Placental epithelial cell (primary cell): Measurements from ENCODE around the gene FASTK. TPM values are rescaled to one million over a fixed set of nuclear protein-coding genes. Genes with fewer than 3 reads are reported as not detected.

Source experiments
- total RNA-seq: library from RNA; depleted of rRNA; stranded (reverse); fragments of >200 nt; gene quantifications from 2 replicates; pipeline ENCODE4 v1.2.3, GENCODE V29; 2012

Gene FASTK
- 101 and 162 TPM in 2 replicates for total RNA-seq

DNA sequence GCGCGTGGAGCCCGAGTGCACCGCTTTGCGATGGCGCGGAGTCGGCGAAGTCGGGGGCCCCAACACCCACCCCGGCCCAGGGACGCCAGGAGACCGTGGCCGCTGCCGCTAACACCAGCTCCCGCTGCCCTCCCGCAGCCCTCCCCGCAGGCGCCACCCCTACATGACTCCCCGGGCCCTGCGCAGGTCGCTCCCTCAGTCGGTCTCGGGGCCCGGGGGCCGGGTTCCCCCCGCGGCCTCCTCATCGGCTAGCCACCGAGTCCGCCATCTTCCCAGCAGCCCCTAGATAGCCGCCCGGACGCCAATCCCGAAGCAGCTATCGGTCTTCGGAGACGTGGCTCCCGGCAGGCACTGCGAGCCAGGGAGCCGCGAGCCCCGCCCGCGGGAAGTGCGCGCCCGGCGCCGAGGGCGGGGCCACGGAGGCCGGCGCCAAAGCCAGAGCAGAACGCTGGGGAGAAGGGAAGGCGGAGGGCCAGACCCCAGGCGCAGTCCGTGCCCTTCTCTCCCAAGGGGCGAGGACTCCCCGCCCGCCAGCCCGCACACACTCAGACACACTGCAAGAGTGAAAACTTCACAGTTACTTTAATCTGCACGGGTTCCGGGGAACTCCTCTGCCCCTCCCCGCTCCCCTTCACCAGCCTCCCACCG is at the start of gene FASTK:
FASTK (minus strand) TSS at position 288 of the 648 bp plus-strand sequence; CDS start at position 245, 43 bp downstream.

DNA sequence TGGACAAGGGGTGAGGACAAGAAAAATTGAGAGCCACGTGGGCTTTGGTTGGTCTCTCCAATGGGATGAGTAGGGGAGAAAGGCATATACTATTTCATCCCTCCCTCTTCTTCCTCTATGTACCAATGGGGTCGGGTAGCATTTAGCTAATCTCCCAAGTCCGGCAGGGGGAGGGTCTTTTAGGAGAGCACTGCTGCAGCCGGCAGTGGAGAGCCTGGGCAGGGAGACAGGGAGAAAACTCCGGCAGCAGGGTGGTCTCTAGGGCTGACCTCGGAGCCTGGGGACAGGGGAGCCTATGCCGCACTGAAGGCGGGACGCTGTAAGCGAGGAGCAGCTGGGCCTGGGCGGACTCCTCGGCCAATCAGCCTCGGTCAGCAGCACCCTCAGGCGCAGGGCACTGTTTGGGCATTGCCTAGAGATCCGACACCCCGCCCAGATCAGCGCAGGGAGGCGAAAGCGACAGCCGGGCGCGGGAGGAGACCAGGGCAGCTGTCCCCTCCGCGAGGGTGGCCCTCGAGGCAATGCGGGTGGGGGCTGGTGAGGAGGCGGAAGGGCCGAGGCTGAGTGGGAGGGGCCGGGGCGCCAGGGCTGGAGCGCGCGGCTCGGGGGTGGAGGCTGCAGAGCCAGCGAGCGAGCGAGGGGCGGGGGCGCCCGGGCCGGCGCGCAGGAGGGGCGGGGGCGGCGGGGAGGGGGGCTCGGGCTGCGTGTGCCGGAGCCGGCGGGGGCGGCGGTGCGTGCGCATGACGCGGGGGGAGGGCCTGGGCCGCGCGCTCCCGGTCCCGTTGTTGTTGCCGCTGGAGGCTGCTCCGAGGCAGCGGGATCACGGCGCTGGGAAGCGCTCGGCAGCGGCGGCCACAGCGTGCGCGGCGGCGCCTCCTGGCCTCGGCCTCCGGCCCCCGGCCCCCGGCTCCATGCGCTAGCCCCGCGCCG is 5.3 kb upstream of the FASTK start, which contains the start of gene AGAP3:
AGAP3 (plus strand) TSS at position 785 of the 930 bp plus-strand sequence. CDS start 267 bp downstream, outside the sequence.

GRCh38 chr7:151083071-151083823 is 2.6 kb upstream of the FASTK start, which contains the start of gene TMUB1:
TMUB1 (minus strand) TSS chr7:151083493; CDS start chr7:151082563, 930 bp downstream.

DNA sequence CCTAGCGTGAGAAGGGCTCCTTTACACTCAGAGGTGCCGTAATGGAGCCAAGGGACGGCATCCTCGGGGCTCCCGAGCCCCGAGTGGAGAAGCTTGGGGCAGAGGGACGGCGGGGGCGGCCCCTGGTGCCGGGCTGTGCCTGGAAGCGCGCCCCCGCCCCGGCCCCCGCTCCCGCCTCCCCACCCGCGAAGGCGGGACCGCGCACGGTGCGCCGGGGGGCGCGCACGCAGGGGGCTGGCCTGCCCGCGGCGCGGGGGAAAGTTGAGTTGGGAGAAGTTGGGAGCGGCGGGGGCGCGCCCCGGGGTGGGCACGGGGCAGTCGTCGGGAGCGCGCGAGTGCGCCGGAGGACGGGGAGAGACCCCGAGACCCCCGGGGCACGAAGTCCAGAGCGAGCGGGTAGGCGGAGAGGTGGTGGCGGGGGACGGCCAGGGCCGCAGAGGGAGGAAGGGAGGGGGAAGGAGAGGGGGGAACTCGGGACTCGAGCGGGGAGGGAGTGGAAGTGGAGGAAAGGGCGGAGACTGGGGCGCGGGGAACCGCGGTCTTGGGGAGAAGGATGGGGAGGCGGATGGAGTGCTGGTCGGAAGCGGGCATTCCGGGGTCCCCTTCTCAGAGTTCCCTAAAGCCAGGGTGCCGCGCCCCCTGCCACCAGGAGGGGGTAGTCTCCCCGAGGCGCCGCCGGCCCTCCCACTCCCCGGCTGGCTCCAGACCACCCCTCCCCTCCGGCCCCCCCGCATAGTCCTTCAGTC is 21.1 kb downstream of the FASTK start, which contains the start of gene SLC4A2:
SLC4A2 (plus strand) TSS at position 223 of the 746 bp plus-strand sequence. CDS start 2,399 bp downstream, outside the sequence.

DNA sequence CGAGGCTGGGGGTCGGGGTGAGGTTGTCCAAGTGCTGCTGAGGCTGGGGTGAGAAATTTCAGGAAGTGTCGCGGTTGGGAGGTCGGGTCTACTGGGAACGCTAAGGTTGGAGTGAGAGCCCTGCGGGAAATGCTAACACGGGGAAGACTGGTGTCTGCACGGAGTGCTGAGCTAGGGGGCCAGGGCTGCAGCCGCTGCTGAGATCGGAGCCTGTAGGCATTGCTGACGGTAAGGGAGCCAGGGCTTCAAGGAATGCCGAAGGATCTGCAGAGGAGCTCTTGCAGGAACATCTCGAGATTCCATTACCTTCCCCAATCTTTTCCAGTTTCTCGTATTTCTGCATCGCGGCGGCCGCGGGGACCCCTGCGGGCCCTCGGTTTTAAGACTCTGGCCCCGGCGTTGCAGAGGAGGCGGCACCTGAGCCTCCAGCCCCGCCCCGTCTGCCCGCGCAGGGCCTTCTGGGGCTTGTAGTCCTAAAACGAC is 23.1 kb downstream of the FASTK start, which contains the start of gene CDK5:
CDK5 (minus strand) TSS at position 392 of the 483 bp plus-strand sequence; CDS start at position 343, 49 bp downstream.

GRCh38 chr7:151047976-151048815 is 32.4 kb downstream of the FASTK start, which contains the start of gene ASIC3:
ASIC3 (plus strand) TSS chr7:151048531; CDS start chr7:151048886, 355 bp downstream.

DNA sequence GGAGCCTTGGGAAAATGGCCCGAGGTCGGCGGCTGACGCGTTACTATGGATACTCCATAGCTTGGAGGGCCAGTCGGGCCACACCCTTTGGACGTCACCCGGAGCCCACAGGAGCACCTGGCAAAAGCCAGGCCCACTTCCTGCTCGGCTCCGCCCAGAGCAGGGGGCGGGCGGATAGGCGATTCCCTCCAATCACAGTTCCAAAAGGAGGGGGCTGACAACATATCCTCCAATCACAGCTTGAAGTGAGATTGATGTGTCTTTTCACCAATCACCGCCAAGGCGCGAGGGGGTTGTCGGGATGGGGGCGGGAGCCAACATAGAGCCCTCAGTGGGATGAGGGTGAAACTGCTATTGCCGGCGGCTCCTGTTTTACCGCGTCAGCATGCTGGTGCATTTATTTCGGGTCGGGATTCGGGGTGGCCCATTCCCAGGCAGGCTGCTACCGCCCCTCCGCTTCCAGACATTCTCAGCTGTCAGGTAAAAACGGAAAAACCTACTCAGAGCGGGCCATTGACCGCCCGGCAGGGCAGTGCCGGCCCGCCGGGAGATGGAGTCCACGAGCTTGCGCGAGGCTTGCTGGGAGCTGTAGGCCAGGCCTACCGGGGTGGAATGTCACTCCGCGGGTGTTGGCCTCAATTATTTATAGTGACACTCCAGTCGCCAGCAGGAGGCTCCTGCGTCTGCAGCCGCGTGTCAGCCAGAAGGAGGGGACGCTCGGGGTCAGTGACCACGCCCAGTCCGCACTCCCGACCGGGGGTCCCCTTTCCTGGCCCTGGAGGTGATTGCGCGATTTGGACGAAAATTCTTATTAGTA is 52.3 kb downstream of the FASTK start, which contains the start of gene ABCB8:
ABCB8 (plus strand) TSS at position 320 of the 817 bp plus-strand sequence; CDS start at position 386, 66 bp downstream.

Other genes starting within 250 kb of the FASTK start
- not detected in 2 replicates for gene AOC1, start 228.3 kb downstream of the FASTK start, total RNA-seq
- under 0.01 TPM in 2 replicates for gene KCNH2, start 102.5 kb downstream of the FASTK start, total RNA-seq
- gene NOS3, start 89.8 kb downstream of the FASTK start, total RNA-seq = 2.4 and 14.1 TPM in 2 replicates
- 6.5 and 20.0 TPM in 2 replicates for gene ATG9B, start 56.3 kb downstream of the FASTK start, total RNA-seq
- 34.9 and 78.1 TPM in 2 replicates for gene ABCB8, start 52.4 kb downstream of the FASTK start, total RNA-seq
- 0.22 and 1.2 TPM in 2 replicates for gene ASIC3, start 32.3 kb downstream of the FASTK start, total RNA-seq
- 16.1 and 27.9 TPM in 2 replicates for gene CDK5, start 22.9 kb downstream of the FASTK start, total RNA-seq
- 68.3 and 86.6 TPM in 2 replicates for gene SLC4A2, start 21.2 kb downstream of the FASTK start, total RNA-seq
- gene TMUB1, start 2.7 kb upstream of the FASTK start, total RNA-seq = 29.1 and 44.4 TPM in 2 replicates
- gene AGAP3, start 5.7 kb upstream of the FASTK start, total RNA-seq = 71.1 and 108 TPM in 2 replicates
- gene GBX1, start 86.9 kb upstream of the FASTK start, total RNA-seq = not detected in 2 replicates
- not detected in 2 replicates for gene ASB10, start 106.4 kb upstream of the FASTK start, total RNA-seq
- not detected in 2 replicates for gene H2BK1, start 129.7 kb upstream of the FASTK start, total RNA-seq
- gene ABCF2, start 146.4 kb upstream of the FASTK start, total RNA-seq = 22.4 and 43.6 TPM in 2 replicates
- gene CHPF2, start 151.7 kb upstream of the FASTK start, total RNA-seq = 94.6 and 107 TPM in 2 replicates
- gene SMARCD3, start 167.9 kb upstream of the FASTK start, total RNA-seq = 14.7 and 16.1 TPM in 2 replicates